Esophagus (tissue), 2 donors: Measurements from ENCODE around the gene ITGB5. TPM values are rescaled to one million over a fixed set of nuclear protein-coding genes. Genes with fewer than 3 reads are reported as not detected.

Experiments
- H3K27ac ChIP-seq, 2 donors: one replicate each; pipeline ENCODE4 v1.5.1; 2013; ENCODE audit warnings: low read depth in 2 of 2, mild to moderate bottlenecking in 2 of 2, inconsistent platforms in 1 of 2, low read length in 1 of 2, moderate library complexity in 1 of 2
- H3K27me3 ChIP-seq, 2 donors: one replicate each; pipeline ENCODE4 v1.6.1; 2013; ENCODE audit warnings: low read length in 2 of 2, control low read depth in 1 of 2, mild to moderate bottlenecking in 1 of 2; ENCODE audit not compliant: insufficient read depth in 2 of 2, control insufficient read depth in 1 of 2
- H3K36me3 ChIP-seq, 2 donors: one replicate each; pipeline ENCODE4 v1.6.1; 2013; ENCODE audit warnings: low read length in 1 of 2; ENCODE audit not compliant: control insufficient read depth in 2 of 2, insufficient read depth in 2 of 2
- H3K4me1 ChIP-seq, 2 donors: one replicate each; pipeline ENCODE4 v1.6.1; 2013; ENCODE audit warnings: low read length in 1 of 2; ENCODE audit not compliant: control insufficient read depth in 2 of 2, insufficient read depth in 2 of 2
- H3K4me3 ChIP-seq, 2 donors: one replicate each; pipeline ENCODE4 v1.5.1; 2013; ENCODE audit warnings: low read length in 2 of 2, mild to moderate bottlenecking in 2 of 2, low read depth in 1 of 2, moderate library complexity in 1 of 2
- H3K9me3 ChIP-seq, 2 donors: one replicate each; pipeline ENCODE4 v1.6.1; 2013; ENCODE audit warnings: mild to moderate bottlenecking in 2 of 2, low read depth in 1 of 2, low read length in 1 of 2, moderate library complexity in 1 of 2; ENCODE audit not compliant: control insufficient read depth in 2 of 2, insufficient read depth in 1 of 2
- WGBS, 2 donors: extraction: QIAGEN DNeasy Blood & Tissue Kit; methylation state at CpG; one replicate each; pipeline ENCODE4 v1.1.7; 2013; 5-methylcytosine and 5-hydroxymethylcytosine counted together
- polyA plus RNA-seq, 2 donors: library from polyadenylated mRNA; stranded (reverse); fragments of 200-250 nt; gene quantifications; one replicate each; pipeline ENCODE4 v1.2.3, GENCODE V29; 2013
- donor health status: healthy with polysubstance abuse.
- donor health status: Bipolar disorder and iron deficiency.

Gene ITGB5
- polyA plus RNA-seq, 2 donors: 19.5 to 39.6 TPM

DNA sequence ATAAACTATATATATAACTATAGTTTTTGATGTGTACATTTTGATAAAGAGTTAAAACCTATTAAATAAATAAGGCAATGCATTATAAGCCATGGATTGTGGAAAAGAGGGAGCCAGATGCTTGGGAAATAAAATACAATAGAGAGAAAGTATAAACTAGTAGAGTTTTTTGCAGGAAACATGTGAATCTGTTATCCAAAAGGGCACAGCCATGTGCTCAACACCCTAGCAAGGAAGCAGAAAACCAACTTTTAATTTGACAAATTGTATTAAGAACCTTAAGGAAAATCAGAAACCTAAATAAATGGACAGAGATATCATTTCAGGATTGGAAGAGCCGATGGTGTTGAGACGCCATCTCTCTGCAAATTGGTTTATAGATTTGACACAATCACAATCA is 63.5 kb downstream of the ITGB5 start:
- H3K27me3 ChIP-seq: no peaks in the 10 kb centered on the region
- no peak overlapping the region for H3K27ac ChIP-seq
- peaks cover 0 to 2% of the 10 kb centered on the region in 2 donors for H3K36me3 ChIP-seq
- peaks cover 0 to 3% of the 10 kb centered on the region in 2 donors for H3K4me1 ChIP-seq
- 69 to 97% methylated on average over 2 of the region's 2 CpGs for WGBS, 2 donors
- no peak overlapping the region for H3K4me3 ChIP-seq
- no peaks in the 10 kb centered on the region for H3K9me3 ChIP-seq

GRCh38 chr3:124823206-124823605 is 64.0 kb downstream of the ITGB5 start:
- no peaks in the 10 kb centered on the region for H3K27me3 ChIP-seq
- H3K9me3 ChIP-seq: no peaks in the 10 kb centered on the region
- peaks cover 0 to 2% of the 10 kb centered on the region in 2 donors for H3K36me3 ChIP-seq
- no peak overlapping the region for H3K4me3 ChIP-seq
- no peak overlapping the region for H3K27ac ChIP-seq
- 87 to 90% methylated on average over 1 of the region's 1 CpG for WGBS, 2 donors
- H3K4me1 ChIP-seq: peaks cover 0 to 3% of the 10 kb centered on the region in 2 donors

DNA sequence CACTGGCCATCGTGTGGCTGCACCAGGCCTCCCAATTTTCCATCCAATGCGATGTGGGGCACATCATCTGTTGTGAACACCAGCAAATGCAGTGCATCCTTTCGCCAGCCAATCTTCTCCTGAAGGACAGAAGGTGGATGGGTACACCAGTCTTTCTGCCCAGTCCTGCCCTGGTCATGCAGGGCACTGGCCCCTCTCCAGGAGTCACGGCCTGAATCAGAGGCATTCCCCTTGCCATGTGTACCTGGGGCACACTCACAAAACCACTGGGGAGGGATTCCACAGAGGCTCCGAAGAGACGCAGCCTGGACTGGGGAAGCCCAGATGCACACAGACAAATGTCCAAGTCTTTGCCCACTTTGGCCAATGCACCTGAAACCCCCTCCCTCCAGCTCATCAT is 65.8 kb downstream of the ITGB5 start:
- Histone ChIP-seq H3K4me1 (peaks cover 0 to 6% of the 10 kb centered on the region in 2 donors), H3K27me3 (no peaks in the 10 kb centered on the region), H3K4me3 (no peak overlapping the region), H3K27ac (no peak overlapping the region), H3K36me3 (peaks cover 2 to 5% of the 10 kb centered on the region in 2 donors), H3K9me3 (no peaks in the 10 kb centered on the region)
- 96 to 99% methylated on average over 6 of the region's 6 CpGs for WGBS, 2 donors

DNA sequence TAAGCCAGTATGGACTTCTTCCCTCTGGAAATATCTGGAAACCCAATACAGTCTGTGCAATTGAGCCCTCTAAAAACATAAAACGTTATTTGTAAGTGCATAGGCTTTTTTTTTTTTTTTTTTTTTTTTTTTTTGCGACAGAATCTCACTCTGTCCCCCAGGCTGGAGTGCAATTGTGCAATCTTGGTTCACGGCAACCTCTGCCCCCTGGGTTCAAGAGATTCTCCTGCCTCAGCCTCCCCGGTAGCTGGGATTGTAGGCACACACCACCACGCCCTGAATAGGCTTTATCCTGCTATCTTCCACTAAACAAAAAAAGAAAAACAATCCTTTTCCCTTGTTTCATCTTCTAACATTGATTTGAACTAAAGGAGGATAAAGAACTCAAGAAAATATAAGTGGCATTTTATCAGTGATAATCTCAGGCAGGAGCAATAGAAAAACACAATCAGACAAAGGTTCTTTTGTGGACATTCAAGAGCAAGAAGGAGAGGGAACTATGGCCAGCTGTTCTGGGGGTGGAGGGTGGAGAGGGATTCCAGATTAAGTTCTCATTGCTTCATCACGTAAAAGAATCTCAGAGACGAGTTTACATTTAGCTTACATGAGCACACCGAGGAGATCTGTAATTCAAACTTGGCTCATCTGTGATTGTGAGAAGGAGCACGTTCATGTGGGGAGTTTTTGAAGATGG is 68.6 kb downstream of the ITGB5 start:
- Histone ChIP-seq H3K27me3 (no peaks in the 10 kb centered on the region), H3K4me1 (peaks cover 3 to 20% of the 10 kb centered on the region in 2 donors), H3K27ac (no peak overlapping the region), H3K4me3 (no peak overlapping the region), H3K36me3 (peaks cover 2 to 5% of the 10 kb centered on the region in 2 donors), H3K9me3 (no peaks in the 10 kb centered on the region)
- 58 to 72% methylated on average over 9 of the region's 9 CpGs for WGBS, 2 donors

- Histone ChIP-seq H3K9me3 (no peaks in the 10 kb centered on the region), H3K4me3 (no peak overlapping the region), H3K27ac (peak overlapping the region in 1 of 2 donors; percentile 61), H3K4me1 (peaks cover 3 to 23% of the 10 kb centered on the region in 2 donors), H3K36me3 (peaks cover 2 to 5% of the 10 kb centered on the region in 2 donors), H3K27me3 (no peaks in the 10 kb centered on the region)
- 91 to 95% methylated on average over 6 of the region's 6 CpGs for WGBS, 2 donors
Measured at GRCh38 chr3:124817079-124817478, 70.1 kb downstream of the ITGB5 start.

DNA sequence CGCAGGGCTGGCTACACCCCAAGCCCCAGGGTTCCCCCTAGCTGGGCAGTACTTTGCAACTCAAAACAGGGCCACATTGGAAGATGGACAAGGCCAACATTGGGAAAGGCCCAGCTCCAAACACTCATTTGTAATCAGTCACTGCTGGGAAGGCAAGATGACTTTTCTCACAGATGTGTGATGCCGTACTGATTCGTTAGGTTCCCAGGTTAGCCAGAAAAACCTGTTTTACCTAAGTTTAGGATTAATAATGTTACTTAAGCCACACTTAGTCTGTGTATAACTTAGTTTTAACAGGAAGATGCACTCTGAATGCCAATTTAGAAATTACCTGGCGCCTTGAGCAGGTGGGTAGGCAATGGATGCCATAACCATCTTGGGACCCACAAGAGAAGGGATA is 71.0 kb downstream of the ITGB5 start:
- Histone ChIP-seq H3K36me3 (peaks cover 2 to 5% of the 10 kb centered on the region in 2 donors), H3K4me1 (peaks cover 3 to 23% of the 10 kb centered on the region in 2 donors), H3K4me3 (no peak overlapping the region), H3K27ac (peak overlapping the region; percentile 53 to 90), H3K9me3 (no peaks in the 10 kb centered on the region), H3K27me3 (no peaks in the 10 kb centered on the region)
- 74 to 85% methylated on average over 4 of the region's 4 CpGs for WGBS, 2 donors

GRCh38 chr3:124815781-124816180 is 71.4 kb downstream of the ITGB5 start:
- H3K4me3 ChIP-seq: no peak overlapping the region

GRCh38 chr3:124814620-124815421 is 72.3 kb downstream of the ITGB5 start:
- 71 to 73% methylated on average over 11 of the region's 11 CpGs for WGBS, 2 donors
- peak overlapping the region; percentile 73 to 90 for H3K27ac ChIP-seq
- no peak overlapping the region for H3K4me3 ChIP-seq
- no peaks in the 10 kb centered on the region for H3K27me3 ChIP-seq
- peaks cover 3 to 23% of the 10 kb centered on the region in 2 donors for H3K4me1 ChIP-seq
- no peaks in the 10 kb centered on the region for H3K9me3 ChIP-seq
- H3K36me3 ChIP-seq: peaks cover under 1 to 5% of the 10 kb centered on the region in 2 donors

More at GRCh38 chr3:124815781-124816180, 71.4 kb downstream of the ITGB5 start:
- peak overlapping the region; percentile 52 to 90 for H3K27ac ChIP-seq
- no peaks in the 10 kb centered on the region for H3K9me3 ChIP-seq
- WGBS, 2 donors: 90 to 92% methylated on average over 5 of the region's 5 CpGs
- H3K4me1 ChIP-seq: peaks cover 3 to 23% of the 10 kb centered on the region in 2 donors
- H3K36me3 ChIP-seq: peaks cover 2 to 5% of the 10 kb centered on the region in 2 donors
- H3K27me3 ChIP-seq: no peaks in the 10 kb centered on the region

GRCh38 chr3:124813541-124813940 is 73.6 kb downstream of the ITGB5 start:
- Histone ChIP-seq H3K27ac (peak overlapping the region; percentile 72 to 93), H3K36me3 (peaks cover 0 to 5% of the 10 kb centered on the region in 2 donors), H3K4me3 (no peak overlapping the region), H3K9me3 (no peaks in the 10 kb centered on the region), H3K27me3 (no peaks in the 10 kb centered on the region), H3K4me1 (peaks cover 3 to 24% of the 10 kb centered on the region in 2 donors)
